Fibroblast of mammary gland (primary cell): Measurements from ENCODE around the gene EXOC3L4.

Experiments used
- DNase-seq: peaks from one replicate; pipeline ENCODE4 v3.0.0-alpha.2; 2010; ENCODE audit warnings: low read depth
- H3K4me3 ChIP-seq: 2 replicates; pipeline ENCODE4 v1.5.1; 2011; ENCODE audit warnings: low read depth, mild to moderate bottlenecking, low read length, moderate library complexity; ENCODE audit not compliant: control insufficient read depth
- CTCF ChIP-seq: conservative IDR thresholded peaks from 2 replicates; pipeline ENCODE4 v1.5.1; 2011; ENCODE audit warnings: low read depth, low read length, inconsistent platforms; ENCODE audit not compliant: control insufficient read depth, insufficient read depth

The EXOC3L4 gene

GRCh38 chr14:103133210-103134140, 39.0 kb downstream of the EXOC3L4 start:
- DNase-seq, result no peak
- H3K4me3 ChIP-seq, result no peak overlapping the region
- no peak for TF ChIP-seq CTCF

- TF ChIP-seq CTCF, result no peak
- H3K4me3 ChIP-seq, result no peak overlapping the region
- DNase-seq, result no peak
Observed at GRCh38 chr14:103134405-103134804, 39.9 kb downstream of the EXOC3L4 start.

DNA sequence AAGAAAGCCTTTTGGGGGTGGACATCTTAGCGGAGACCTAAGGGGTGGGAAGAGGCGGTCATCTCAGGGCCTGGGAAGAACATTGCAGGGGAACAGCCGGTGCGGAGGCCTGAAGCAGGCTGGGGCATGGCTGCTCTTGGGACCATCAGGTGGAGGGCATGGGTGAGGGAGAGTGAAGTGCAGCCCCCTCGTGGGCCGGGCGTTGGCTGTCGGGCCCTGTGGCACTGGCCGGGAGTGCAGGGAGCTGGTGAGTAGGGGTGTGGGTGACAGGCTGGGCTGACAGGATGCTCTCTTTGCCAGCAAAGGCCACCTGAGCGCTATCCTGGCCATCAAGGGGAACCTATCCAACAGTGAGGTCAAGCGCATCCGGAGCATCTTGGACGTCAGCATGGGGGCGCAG, 40.4 kb downstream of the EXOC3L4 start:
- no peak overlapping the region for H3K4me3 ChIP-seq
- no peak for DNase-seq
- no peak for TF ChIP-seq CTCF

DNA sequence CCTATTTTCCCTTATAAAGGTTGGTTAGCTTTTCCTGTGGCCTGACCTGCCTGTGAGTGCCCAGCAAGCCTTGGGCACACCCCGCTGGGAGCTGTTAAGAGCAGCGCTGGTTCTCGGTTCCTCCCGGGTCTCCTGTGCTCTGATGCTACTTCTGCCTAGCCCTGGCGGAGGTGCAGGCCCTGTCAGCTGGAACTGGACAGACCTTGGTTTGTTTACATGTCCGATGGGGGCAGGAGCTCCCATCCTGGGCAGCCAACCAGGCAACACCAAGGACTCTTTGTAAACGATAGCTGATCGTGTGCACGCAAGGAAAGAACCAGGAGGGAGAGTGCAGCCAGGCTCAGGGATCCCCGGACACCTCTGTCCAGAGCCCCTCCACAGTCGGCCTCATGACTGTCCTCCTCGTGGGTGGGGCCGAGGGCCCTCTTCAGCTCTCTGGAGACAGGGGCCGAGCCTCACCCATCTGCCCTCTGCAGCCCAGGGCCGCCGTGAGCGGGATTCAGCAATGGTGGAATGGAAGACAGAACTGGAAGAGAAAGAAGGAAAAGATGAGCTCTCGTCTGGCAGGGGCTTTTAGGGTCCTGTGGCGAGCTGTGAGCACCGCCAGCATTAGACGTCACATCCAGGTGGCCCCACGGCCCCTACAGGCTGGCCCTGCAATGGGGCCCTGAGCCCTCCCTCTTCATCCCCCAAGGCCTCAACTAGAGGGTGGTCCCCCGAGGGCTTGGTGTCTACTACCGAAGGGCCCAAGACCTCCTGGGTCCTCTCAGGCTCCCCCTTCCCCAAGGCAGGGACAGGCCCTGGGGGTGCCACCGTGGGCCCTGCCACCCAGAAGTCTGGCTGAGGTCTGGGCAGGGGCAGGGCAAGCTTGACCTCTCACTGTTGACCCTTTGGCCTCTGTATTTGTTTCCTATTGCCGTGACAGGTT, 41.1 kb downstream of the EXOC3L4 start:
- DNase-seq, result no peak
- TF ChIP-seq CTCF, result no peak
- no peak overlapping the region for H3K4me3 ChIP-seq

GRCh38 chr14:103136388-103137271, 42.1 kb downstream of the EXOC3L4 start:
- TF ChIP-seq CTCF, result no peak
- no peak overlapping the region for H3K4me3 ChIP-seq
- DNase-seq, result peak; percentile 66
